Neural progenitor cell (in vitro differentiated cells): Measurements from ENCODE around the gene ANKRD18A. TPM values are rescaled to one million over a fixed set of nuclear protein-coding genes. Genes with fewer than 3 reads are reported as not detected.

Experiments
- DNase-seq: peaks from one replicate; pipeline ENCODE4 v3.0.0-alpha.2; 2016; ENCODE audit warnings: low spot score
- H2AFZ ChIP-seq: fragments of 200-600 bp; sonication (generic); replicated peaks from 2 replicates; pipeline ENCODE4 v1.6.1; 2016; ENCODE audit warnings: antibody characterized with exemption
- H3F3A ChIP-seq: fragments of 200-600 bp; sonication (generic); 2 replicates; pipeline ENCODE4 v1.6.1; 2016; ENCODE audit warnings: antibody characterized with exemption, low read depth
- H3K27ac ChIP-seq: fragments of 200-600 bp; sonication (generic); 2 replicates; pipeline ENCODE4 v1.5.1; 2016; ENCODE audit warnings: mild to moderate bottlenecking
- H3K27me3 ChIP-seq: fragments of 200-600 bp; sonication (generic); 2 replicates; pipeline ENCODE4 v1.6.1; 2016; ENCODE audit warnings: mild to moderate bottlenecking, moderate library complexity
- H3K36me3 ChIP-seq: fragments of 200-600 bp; sonication (generic); 2 replicates; pipeline ENCODE4 v1.5.1; 2016
- H3K4me1 ChIP-seq: fragments of 200-600 bp; sonication (generic); 2 replicates; pipeline ENCODE4 v1.6.1; 2016; ENCODE audit warnings: mixed run types
- H3K4me2 ChIP-seq: fragments of 200-600 bp; sonication (generic); 2 replicates; pipeline ENCODE4 v1.6.1; 2016
- H3K4me3 ChIP-seq: fragments of 200-600 bp; sonication (generic); 2 replicates; pipeline ENCODE4 v1.5.1; 2016
- H3K79me2 ChIP-seq: fragments of 200-600 bp; sonication (generic); 2 replicates; pipeline ENCODE4 v1.6.1; 2016; ENCODE audit warnings: low read depth
- H3K9ac ChIP-seq: fragments of 200-600 bp; sonication (generic); 2 replicates; pipeline ENCODE4 v1.6.1; 2016
- H3K9me3 ChIP-seq: fragments of 200-600 bp; sonication (generic); 2 replicates; pipeline ENCODE4 v1.5.1; 2016; ENCODE audit warnings: low read depth
- H4K20me1 ChIP-seq: fragments of 200-600 bp; sonication (generic); 2 replicates; pipeline ENCODE4 v1.6.1; 2016; ENCODE audit warnings: low read depth
- H3K27ac Mint-ChIP-seq: 3 replicates; pipeline ENCODE4 v1.8.0; 2021; ENCODE audit warnings: mixed read lengths
- H3K27me3 Mint-ChIP-seq: 2 replicates; pipeline ENCODE4 v1.8.0; 2022; ENCODE audit warnings: low read depth, mild to moderate bottlenecking, inconsistent platforms, moderate library complexity, mixed read lengths; ENCODE audit not compliant: insufficient read depth
- H3K36me3 Mint-ChIP-seq: 3 replicates; pipeline ENCODE4 v1.8.0; 2021; ENCODE audit warnings: mixed read lengths
- H3K4me1 Mint-ChIP-seq: 3 replicates; pipeline ENCODE4 v1.8.0; 2021; ENCODE audit warnings: mixed read lengths
- H3K4me3 Mint-ChIP-seq: 3 replicates; pipeline ENCODE4 v1.8.0; 2021; ENCODE audit warnings: mild to moderate bottlenecking, moderate library complexity, mixed read lengths
- H3K9me3 Mint-ChIP-seq: 3 replicates; pipeline ENCODE4 v1.8.0; 2020; ENCODE audit warnings: mixed read lengths
- CTCF ChIP-seq: fragments of 200-600 bp; sonication (generic); IDR thresholded peaks from 2 replicates; pipeline ENCODE4 v1.5.1; 2017; ENCODE audit warnings: antibody characterized with exemption, mild to moderate bottlenecking
- EZH2 ChIP-seq: fragments of 200-600 bp; sonication (generic); IDR thresholded peaks from 2 replicates; pipeline ENCODE4 v1.6.1; 2017; ENCODE audit warnings: antibody characterized with exemption, mild to moderate bottlenecking, moderate library complexity
- EZH2phosphoT487 ChIP-seq: fragments of 200-600 bp; sonication (generic); IDR thresholded peaks from 2 replicates; pipeline ENCODE4 v1.6.1; 2017; ENCODE audit warnings: antibody characterized with exemption
- total RNA-seq: library from RNA; depleted of rRNA; stranded (reverse); fragments of >200 nt; gene quantifications from 2 replicates; pipeline ENCODE4 v1.2.3, GENCODE V29; 2015; ENCODE audit warnings: low replicate concordance

Gene ANKRD18A
- 2.3 and 3.0 TPM in 2 replicates for total RNA-seq

- Histone ChIP-seq H3K27me3 (peaks cover 50% of the 10 kb centered on the region), H4K20me1 (no peaks in the 10 kb centered on the region), H3K36me3 (peaks cover 9% of the 10 kb centered on the region), H2AFZ (peak within 1 kb of the TSS; percentile 100), H3K79me2 (no peaks in the 10 kb centered on the region), H3K9ac (no peak within 1 kb of the TSS), H3K4me2 (peak within 1 kb of the TSS; percentile 89), H3K4me3 (peak within 1 kb of the TSS; percentile 77), H3F3A (peaks cover 14% of the 10 kb centered on the region), H3K9me3 (peaks cover 11% of the 10 kb centered on the region), H3K4me1 (peaks cover 12% of the 10 kb centered on the region), H3K27ac (no peak within 1 kb of the TSS)
- H3K9me3 Mint-ChIP-seq, result peaks cover 20% of the 10 kb centered on the region
- H3K27ac Mint-ChIP-seq, result no peak within 1 kb of the TSS
- TF ChIP-seq EZH2 (peak; percentile 3), CTCF (peak; percentile 70), EZH2phosphoT487 (no peak)
- DNase-seq, result peak; percentile 97
- H3K4me3 Mint-ChIP-seq, result peak within 1 kb of the TSS; percentile 94
- peaks cover 19% of the 10 kb centered on the region for H3K27me3 Mint-ChIP-seq
- H3K36me3 Mint-ChIP-seq, result peaks cover 6% of the 10 kb centered on the region
- peaks cover 9% of the 10 kb centered on the region for H3K4me1 Mint-ChIP-seq
Observed at GRCh38 chr9:38620483-38621433, at the start of gene ANKRD18A. TSS of gene ANKRD18A (minus strand) at chr9:38620596. CDS start at chr9:38620285, 311 bp downstream.

GRCh38 chr9:38668791-38669466, 48.5 kb upstream of the ANKRD18A start:
- no peaks in the 10 kb centered on the region for H3K79me2 ChIP-seq
- H2AFZ ChIP-seq, result no peak overlapping the region
- Mint-ChIP-seq H3K4me3 (no peak overlapping the region), H3K27me3 (peaks cover 3% of the 10 kb centered on the region), H3K36me3 (no peaks in the 10 kb centered on the region), H3K4me1 (peaks cover 17% of the 10 kb centered on the region), H3K27ac (no peak overlapping the region), H3K9me3 (peaks cover 10% of the 10 kb centered on the region)
- TF ChIP-seq CTCF (no peak), EZH2phosphoT487 (no peak), EZH2 (no peak)
- no peaks in the 10 kb centered on the region for H4K20me1 ChIP-seq
- H3F3A ChIP-seq, result peaks cover 9% of the 10 kb centered on the region
- no peak overlapping the region for H3K4me2 ChIP-seq
- no peak overlapping the region for H3K27ac ChIP-seq
- H3K27me3 ChIP-seq, result no peaks in the 10 kb centered on the region
- no peaks in the 10 kb centered on the region for H3K9me3 ChIP-seq
- no peak overlapping the region for H3K4me3 ChIP-seq
- DNase-seq, result no peak
- peaks cover 13% of the 10 kb centered on the region for H3K4me1 ChIP-seq
- no peaks in the 10 kb centered on the region for H3K36me3 ChIP-seq
- no peak overlapping the region for H3K9ac ChIP-seq

GRCh38 chr9:38662763-38663593, 42.6 kb upstream of the ANKRD18A start:
- no peaks in the 10 kb centered on the region for H3K4me1 Mint-ChIP-seq
- Histone ChIP-seq H3K4me1 (no peaks in the 10 kb centered on the region), H3K4me2 (no peak overlapping the region), H3K79me2 (no peaks in the 10 kb centered on the region), H2AFZ (peak overlapping the region; percentile 53), H3K4me3 (no peak overlapping the region), H4K20me1 (no peaks in the 10 kb centered on the region), H3K36me3 (no peaks in the 10 kb centered on the region), H3K9ac (no peak overlapping the region), H3F3A (no peaks in the 10 kb centered on the region), H3K27ac (no peak overlapping the region), H3K27me3 (no peaks in the 10 kb centered on the region), H3K9me3 (no peaks in the 10 kb centered on the region)
- no peak overlapping the region for H3K27ac Mint-ChIP-seq
- no peak overlapping the region for H3K4me3 Mint-ChIP-seq
- H3K27me3 Mint-ChIP-seq, result peaks cover 3% of the 10 kb centered on the region
- H3K36me3 Mint-ChIP-seq, result no peaks in the 10 kb centered on the region
- DNase-seq, result peak; percentile 20
- peaks cover 10% of the 10 kb centered on the region for H3K9me3 Mint-ChIP-seq
- TF ChIP-seq EZH2phosphoT487 (no peak), CTCF (peak; percentile 69)
